ENCODE results near the gene UGT1A5. TPM values are rescaled to one million over a fixed set of nuclear protein-coding genes. Genes with fewer than 3 reads are reported as not detected.

UGT1A5 gene
- total RNA-seq (2012; rRNA removed): not detected in 2 replicates

GRCh38 chr2:233712611-233713261 lies at the start of gene UGT1A5:
UGT1A5 (plus strand) TSS chr2:233712907; CDS start chr2:233712992, 85 bp downstream.
- Histone ChIP-seq H3K36me3 (ENCODE audit: insufficient read depth, low read length) (no peaks in the 10 kb centered on the region), H3K4me3 (ENCODE audit: low read length) (no peak within 1 kb of the TSS), H3K9ac (ENCODE audit: low read depth, low read length) (no peak within 1 kb of the TSS), H3K9me3 (replicated peaks; ENCODE audit: low read length) (no peaks in the 10 kb centered on the region), H3K4me1 (ENCODE audit: control insufficient read depth, insufficient read depth, low read length) (peaks cover 5% of the 10 kb centered on the region), H3K27me3 (ENCODE audit: control insufficient read depth, insufficient read depth, low read length) (peaks cover 13% of the 10 kb centered on the region), H3K4me2 (ENCODE audit: low read length) (no peak within 1 kb of the TSS)

- Histone ChIP-seq H3K4me1 (ENCODE audit: control insufficient read depth, insufficient read depth, low read length) (no peaks in the 10 kb centered on the region), H3K4me2 (ENCODE audit: low read length) (no peak overlapping the region), H3K4me3 (ENCODE audit: low read length) (no peak overlapping the region), H3K9me3 (replicated peaks; ENCODE audit: low read length) (no peaks in the 10 kb centered on the region), H3K27me3 (ENCODE audit: control insufficient read depth, insufficient read depth, low read length) (no peaks in the 10 kb centered on the region), H3K9ac (ENCODE audit: low read depth, low read length) (no peak overlapping the region), H3K36me3 (ENCODE audit: insufficient read depth, low read length) (no peaks in the 10 kb centered on the region)
Measured at GRCh38 chr2:233663911-233664310, 48.8 kb upstream of the UGT1A5 start.

- Histone ChIP-seq H3K4me3 (ENCODE audit: low read length) (no peak overlapping the region), H3K9ac (ENCODE audit: low read depth, low read length) (no peak overlapping the region), H3K36me3 (ENCODE audit: insufficient read depth, low read length) (no peaks in the 10 kb centered on the region), H3K27me3 (ENCODE audit: control insufficient read depth, insufficient read depth, low read length) (no peaks in the 10 kb centered on the region), H3K9me3 (replicated peaks; ENCODE audit: low read length) (no peaks in the 10 kb centered on the region), H3K4me2 (ENCODE audit: low read length) (no peak overlapping the region), H3K4me1 (ENCODE audit: control insufficient read depth, insufficient read depth, low read length) (no peaks in the 10 kb centered on the region)
Measured at GRCh38 chr2:233668605-233669260, 44.0 kb upstream of the UGT1A5 start.

GRCh38 chr2:233671290-233672161 lies 41.2 kb upstream of the UGT1A5 start, which contains the start of gene UGT1A9:
UGT1A9 (plus strand) TSS chr2:233671898; CDS start chr2:233671935, 37 bp downstream.
- Histone ChIP-seq H3K4me2 (ENCODE audit: low read length) (no peak within 1 kb of the TSS), H3K36me3 (ENCODE audit: insufficient read depth, low read length) (no peaks in the 10 kb centered on the region), H3K4me1 (ENCODE audit: control insufficient read depth, insufficient read depth, low read length) (no peaks in the 10 kb centered on the region), H3K9ac (ENCODE audit: low read depth, low read length) (no peak within 1 kb of the TSS), H3K27me3 (ENCODE audit: control insufficient read depth, insufficient read depth, low read length) (no peaks in the 10 kb centered on the region), H3K4me3 (ENCODE audit: low read length) (no peak within 1 kb of the TSS), H3K9me3 (replicated peaks; ENCODE audit: low read length) (no peaks in the 10 kb centered on the region)

GRCh38 chr2:233672886-233673285 lies 39.8 kb upstream of the UGT1A5 start:
- H3K4me2 ChIP-seq (ENCODE audit: low read length): no peak overlapping the region
- no peak overlapping the region for H3K9ac ChIP-seq (ENCODE audit: low read depth, low read length)
- no peaks in the 10 kb centered on the region for H3K4me1 ChIP-seq (ENCODE audit: control insufficient read depth, insufficient read depth, low read length)
- no peaks in the 10 kb centered on the region for H3K36me3 ChIP-seq (ENCODE audit: insufficient read depth, low read length)
- H3K27me3 ChIP-seq (ENCODE audit: control insufficient read depth, insufficient read depth, low read length): no peaks in the 10 kb centered on the region
- no peaks in the 10 kb centered on the region for H3K9me3 ChIP-seq (replicated peaks; ENCODE audit: low read length)
- H3K4me3 ChIP-seq (ENCODE audit: low read length): no peak overlapping the region

- no peaks in the 10 kb centered on the region for H3K27me3 ChIP-seq (ENCODE audit: control insufficient read depth, insufficient read depth, low read length)
- H3K4me1 ChIP-seq (ENCODE audit: control insufficient read depth, insufficient read depth, low read length): no peaks in the 10 kb centered on the region
- H3K9ac ChIP-seq (ENCODE audit: low read depth, low read length): no peak overlapping the region
- H3K36me3 ChIP-seq (ENCODE audit: insufficient read depth, low read length): no peaks in the 10 kb centered on the region
- no peaks in the 10 kb centered on the region for H3K9me3 ChIP-seq (replicated peaks; ENCODE audit: low read length)
- H3K4me2 ChIP-seq (ENCODE audit: low read length): no peak overlapping the region
- no peak overlapping the region for H3K4me3 ChIP-seq (ENCODE audit: low read length)
Measured at GRCh38 chr2:233673896-233674295, 38.8 kb upstream of the UGT1A5 start.

- no peak overlapping the region for H3K4me2 ChIP-seq (ENCODE audit: low read length)
- no peak overlapping the region for H3K4me3 ChIP-seq (ENCODE audit: low read length)
- H3K9ac ChIP-seq (ENCODE audit: low read depth, low read length): no peak overlapping the region
- H3K27me3 ChIP-seq (ENCODE audit: control insufficient read depth, insufficient read depth, low read length): no peaks in the 10 kb centered on the region
- no peaks in the 10 kb centered on the region for H3K9me3 ChIP-seq (replicated peaks; ENCODE audit: low read length)
- H3K4me1 ChIP-seq (ENCODE audit: control insufficient read depth, insufficient read depth, low read length): no peaks in the 10 kb centered on the region
- no peaks in the 10 kb centered on the region for H3K36me3 ChIP-seq (ENCODE audit: insufficient read depth, low read length)
Measured at GRCh38 chr2:233674314-233674713, 38.4 kb upstream of the UGT1A5 start.

- no peaks in the 10 kb centered on the region for H3K4me1 ChIP-seq (ENCODE audit: control insufficient read depth, insufficient read depth, low read length)
- H3K4me3 ChIP-seq (ENCODE audit: low read length): no peak overlapping the region
- no peak overlapping the region for H3K9ac ChIP-seq (ENCODE audit: low read depth, low read length)
- no peaks in the 10 kb centered on the region for H3K36me3 ChIP-seq (ENCODE audit: insufficient read depth, low read length)
- H3K4me2 ChIP-seq (ENCODE audit: low read length): no peak overlapping the region
- H3K27me3 ChIP-seq (ENCODE audit: control insufficient read depth, insufficient read depth, low read length): no peaks in the 10 kb centered on the region
- H3K9me3 ChIP-seq (replicated peaks; ENCODE audit: low read length): no peaks in the 10 kb centered on the region
Measured at GRCh38 chr2:233674995-233675394, 37.7 kb upstream of the UGT1A5 start.

- Histone ChIP-seq H3K9ac (ENCODE audit: low read depth, low read length) (no peak overlapping the region), H3K27me3 (ENCODE audit: control insufficient read depth, insufficient read depth, low read length) (no peaks in the 10 kb centered on the region), H3K4me3 (ENCODE audit: low read length) (no peak overlapping the region), H3K9me3 (replicated peaks; ENCODE audit: low read length) (no peaks in the 10 kb centered on the region), H3K4me2 (ENCODE audit: low read length) (no peak overlapping the region), H3K4me1 (ENCODE audit: control insufficient read depth, insufficient read depth, low read length) (no peaks in the 10 kb centered on the region), H3K36me3 (ENCODE audit: insufficient read depth, low read length) (no peaks in the 10 kb centered on the region)
Measured at GRCh38 chr2:233676046-233676445, 36.7 kb upstream of the UGT1A5 start.

- Histone ChIP-seq H3K9ac (ENCODE audit: low read depth, low read length) (no peak overlapping the region), H3K4me2 (ENCODE audit: low read length) (no peak overlapping the region), H3K36me3 (ENCODE audit: insufficient read depth, low read length) (no peaks in the 10 kb centered on the region), H3K4me1 (ENCODE audit: control insufficient read depth, insufficient read depth, low read length) (no peaks in the 10 kb centered on the region), H3K9me3 (replicated peaks; ENCODE audit: low read length) (no peaks in the 10 kb centered on the region), H3K27me3 (ENCODE audit: control insufficient read depth, insufficient read depth, low read length) (peaks cover 4% of the 10 kb centered on the region), H3K4me3 (ENCODE audit: low read length) (no peak overlapping the region)
Measured at GRCh38 chr2:233679196-233679595, 33.5 kb upstream of the UGT1A5 start.

GRCh38 chr2:233680361-233681045 lies 32.2 kb upstream of the UGT1A5 start:
- Histone ChIP-seq H3K27me3 (ENCODE audit: control insufficient read depth, insufficient read depth, low read length) (peaks cover 4% of the 10 kb centered on the region), H3K9ac (ENCODE audit: low read depth, low read length) (no peak overlapping the region), H3K4me1 (ENCODE audit: control insufficient read depth, insufficient read depth, low read length) (no peaks in the 10 kb centered on the region), H3K4me3 (ENCODE audit: low read length) (no peak overlapping the region), H3K9me3 (replicated peaks; ENCODE audit: low read length) (no peaks in the 10 kb centered on the region), H3K4me2 (ENCODE audit: low read length) (no peak overlapping the region), H3K36me3 (ENCODE audit: insufficient read depth, low read length) (no peaks in the 10 kb centered on the region)

All from skeletal muscle satellite cell (primary cell).